Adrenal gland (tissue), 5 donors: ENCODE measurements around the gene PLK4.

Experiments
- CTCF ChIP-seq, 6 experiments: fragments of 450-650 bp in 4 of 6; fragments of 200-600 bp in 2 of 6; sonication (generic) in 1 of 6; IDR thresholded peaks; 1 replicate in 5 of 6; 2 replicates in 1 of 6; pipeline versions ENCODE4 v1.5.1 to v1.8.0; 2016 to 2021; ENCODE audit warnings: antibody characterized with exemption in 6 of 6, mild to moderate bottlenecking in 2 of 6, moderate library complexity in 1 of 6
- POLR2A ChIP-seq, 2 donors: fragments of 450-650 bp; IDR thresholded peaks; one replicate each; pipeline ENCODE4 v1.6.1; 2017; ENCODE audit warnings: antibody characterized with exemption in 2 of 2, mild to moderate bottlenecking in 2 of 2, moderate library complexity in 1 of 2
- donor health status: DM: no; HTN: no; CAD: no.

GRCh38 chr4:127917151-127917550 lies 36.5 kb downstream of the PLK4 start:
- TF ChIP-seq CTCF (IDR thresholded peaks at IDR 0.05) (no peak), POLR2A (IDR thresholded peaks at IDR 0.05) (no peak)
